Thyroid gland (tissue), 4 donors: ENCODE data around the gene SOWAHA. TPM values are rescaled to one million over a fixed set of nuclear protein-coding genes. Genes with fewer than 3 reads are reported as not detected.

Experiments used
- DNase-seq, 2 donors: peaks; one replicate each; pipeline ENCODE4 v3.0.0-alpha.2; 2019
- H3K27ac ChIP-seq, 3 donors: fragments of 200-600 bp; sonication (generic); 1 replicate in 2 of 3; 2 replicates in 1 of 3; pipeline ENCODE4 v1.5.1; 2016 to 2019; ENCODE audit warnings: mild to moderate bottlenecking in 1 of 3, moderate library complexity in 1 of 3
- H3K27me3 ChIP-seq: fragments of 200-600 bp; sonication (generic); one replicate; pipeline ENCODE4 v1.5.1; 2019
- H3K36me3 ChIP-seq, 2 donors: fragments of 200-600 bp; sonication (generic); one replicate each; pipeline ENCODE4 v1.5.1; 2016 to 2019
- H3K4me1 ChIP-seq, 2 donors: fragments of 200-600 bp; sonication (generic); one replicate each; pipeline ENCODE4 v1.5.1; 2017 to 2019
- H3K4me3 ChIP-seq, 3 donors: fragments of 200-600 bp; sonication (generic); replicated peaks in 1 of 3; 1 replicate in 2 of 3; 2 replicates in 1 of 3; pipeline ENCODE4 v1.5.1; 2016; ENCODE audit warnings: mild to moderate bottlenecking in 1 of 3
- H3K9me3 ChIP-seq: fragments of 200-600 bp; sonication (generic); one replicate; pipeline ENCODE4 v1.5.1; 2017
- CTCF ChIP-seq, 6 experiments: fragments of 200-600 bp in 3 of 6; fragments of 450-650 bp in 3 of 6; sonication (generic) in 3 of 6; IDR thresholded peaks; one replicate each; pipeline ENCODE4 v1.5.1; 2016 to 2019; ENCODE audit warnings: antibody characterized with exemption in 6 of 6, mild to moderate bottlenecking in 2 of 6, inconsistent platforms in 1 of 6, moderate library complexity in 1 of 6
- POLR2A ChIP-seq, 2 donors: fragments of 450-650 bp; IDR thresholded peaks; one replicate each; pipeline ENCODE4 v1.6.1; 2017; ENCODE audit warnings: antibody characterized with exemption in 2 of 2, mild to moderate bottlenecking in 2 of 2, moderate library complexity in 1 of 2
- WGBS, 2 donors: methylation state at CpG; one replicate each; pipeline ENCODE4 v1.1.5; 2017; 5-methylcytosine and 5-hydroxymethylcytosine counted together
- intact Hi-C: fragments of 100-400 bp; cut with DNase I; formaldehyde crosslinking; loops from one replicate; pipeline ENCODE4 v1.15.1; 2023
- total RNA-seq, 4 donors: library from RNA; depleted of rRNA; stranded (reverse); fragments of >200 nt; gene quantifications; one replicate each; pipeline ENCODE4 v1.2.3, GENCODE V29; 2016

SOWAHA gene
- total RNA-seq, 4 donors from 2014 or later, result 3.7 to 9.3 (median 4.6) TPM

- Histone ChIP-seq H3K36me3 (no peaks in the 10 kb centered on the region), H3K4me1 (peaks cover 24 to 32% of the 10 kb centered on the region in 2 donors), H3K27me3 (no peaks in the 10 kb centered on the region), H3K27ac (peak within 1 kb of the TSS; percentile 37 to 87 (median 85)), H3K4me3 (peak within 1 kb of the TSS; percentile 57 to 72 (median 64)), H3K9me3 (no peaks in the 10 kb centered on the region)
- peak; percentile 49 to 59 for DNase-seq
- 3 to 11% methylated on average over 5 to 15 of the region's 82 CpGs for WGBS, 2 donors
- TF ChIP-seq CTCF (IDR thresholded peaks at IDR 0.05) (peak in 1 of 6 experiments; percentile 10), POLR2A (IDR thresholded peaks at IDR 0.05) (peak in 1 of 2 donors; percentile 28)
- intact Hi-C loops, result no loop called here
Observed at GRCh38 chr5:132777209-132778069, 35.7 kb upstream of the SOWAHA start, which contains the start of gene SEPTIN8. Gene SEPTIN8, minus strand, starts transcription at chr5:132777239. Its CDS starts 102 bp downstream, at chr5:132777137.

GRCh38 chr5:132778129-132778528 lies 35.0 kb upstream of the SOWAHA start:
- H3K27ac ChIP-seq, result peak overlapping the region in 1 of 3 donors; percentile 87
- H3K4me3 ChIP-seq, result no peak overlapping the region
- no peak for TF ChIP-seq POLR2A (IDR thresholded peaks at IDR 0.05)
- TF ChIP-seq CTCF (IDR thresholded peaks at IDR 0.05), result no peak
- no peaks in the 10 kb centered on the region for H3K27me3 ChIP-seq
- no peaks in the 10 kb centered on the region for H3K36me3 ChIP-seq
- intact Hi-C loops, result no loop called here
- no peak for DNase-seq
- 74 to 78% methylated on average over 4 of the region's 4 CpGs for WGBS, 2 donors
- peaks cover 24 to 30% of the 10 kb centered on the region in 2 donors for H3K4me1 ChIP-seq
- H3K9me3 ChIP-seq, result no peaks in the 10 kb centered on the region

- no peak for DNase-seq
- Histone ChIP-seq H3K9me3 (no peaks in the 10 kb centered on the region), H3K27me3 (no peaks in the 10 kb centered on the region), H3K4me1 (peaks cover 24 to 29% of the 10 kb centered on the region in 2 donors), H3K27ac (no peak overlapping the region), H3K4me3 (no peak overlapping the region), H3K36me3 (no peaks in the 10 kb centered on the region)
- WGBS, 2 donors, result 83 to 95% methylated on average over 5 of the region's 5 CpGs
- TF ChIP-seq CTCF (IDR thresholded peaks at IDR 0.05) (no peak), POLR2A (IDR thresholded peaks at IDR 0.05) (no peak)
- intact Hi-C loops, result no loop called here
Observed at GRCh38 chr5:132778856-132779255, 34.2 kb upstream of the SOWAHA start.

- 94 to 95% methylated on average over 3 of the region's 3 CpGs for WGBS, 2 donors
- no peak for DNase-seq
- H3K4me3 ChIP-seq, result no peak overlapping the region
Observed at GRCh38 chr5:132779961-132780360, 33.1 kb upstream of the SOWAHA start.

More at GRCh38 chr5:132779961-132780360, 33.1 kb upstream of the SOWAHA start:
- TF ChIP-seq POLR2A (IDR thresholded peaks at IDR 0.05) (no peak), CTCF (IDR thresholded peaks at IDR 0.05) (no peak)
- Histone ChIP-seq H3K9me3 (no peaks in the 10 kb centered on the region), H3K27ac (no peak overlapping the region), H3K27me3 (no peaks in the 10 kb centered on the region), H3K4me1 (peaks cover 17 to 18% of the 10 kb centered on the region in 2 donors), H3K36me3 (no peaks in the 10 kb centered on the region)
- intact Hi-C loops, result no loop called here
